ENCODE results near the gene OR1F1.

- TF ChIP-seq CTCF (IDR thresholded peaks at IDR 0.05), result no peak
- no peak for TF ChIP-seq POLR2A (IDR thresholded peaks at IDR 0.05)
These were observed 13.9 kb upstream of the OR1F1 start for GRCh38 chr16:3173892-3174617.
